SW480 (cell line): Measurements from ENCODE around the gene MACROD2.

Experiments used
- DNase-seq: peaks from one replicate; pipeline ENCODE4 v3.0.0-alpha.2; 2016; ENCODE audit warnings: low spot score

MACROD2 gene

GRCh38 chr20:14582855-14583254 lies 587.5 kb downstream of the MACROD2 start:
- DNase-seq, result no peak

- no peak for DNase-seq
Observed at GRCh38 chr20:14583413-14583812, 588.1 kb downstream of the MACROD2 start.

DNA sequence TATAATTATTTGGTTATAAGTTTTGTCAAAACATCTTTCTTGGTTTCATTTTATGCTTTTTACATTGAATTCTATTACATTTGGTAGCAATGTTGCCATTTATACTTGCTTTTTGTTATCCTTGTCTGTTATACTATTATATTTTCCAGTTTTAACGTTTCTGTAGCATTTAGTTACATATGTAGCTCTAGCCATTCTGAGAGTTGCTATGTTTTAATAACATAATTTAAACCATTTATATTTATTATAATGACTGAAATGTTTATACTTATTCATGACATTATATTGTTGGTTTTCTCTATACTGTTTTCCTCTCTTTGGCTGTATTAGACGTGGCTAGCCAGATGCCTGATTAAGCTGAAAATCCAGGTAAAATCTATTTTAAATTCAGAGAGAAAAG lies 594.1 kb downstream of the MACROD2 start:
- no peak for DNase-seq

DNA sequence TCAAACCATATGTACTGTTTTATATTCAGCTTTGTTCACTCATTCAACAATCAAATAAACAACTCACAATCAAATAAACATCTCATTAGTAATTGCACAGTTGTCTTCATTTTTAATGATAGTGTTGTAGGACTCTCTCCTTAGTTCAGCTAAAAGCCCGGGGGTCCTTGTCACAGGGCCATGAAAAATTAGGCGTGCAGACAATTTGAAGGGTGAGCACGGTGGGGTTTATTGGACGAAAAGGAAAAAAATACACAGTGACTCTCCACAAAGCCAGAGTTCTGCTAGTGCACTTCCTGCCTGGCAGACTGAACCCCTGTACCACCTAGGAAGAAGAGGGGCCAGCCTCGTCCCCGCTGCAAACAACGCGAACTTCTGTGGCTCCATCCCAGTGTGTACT lies 599.7 kb downstream of the MACROD2 start:
- no peak for DNase-seq

DNA sequence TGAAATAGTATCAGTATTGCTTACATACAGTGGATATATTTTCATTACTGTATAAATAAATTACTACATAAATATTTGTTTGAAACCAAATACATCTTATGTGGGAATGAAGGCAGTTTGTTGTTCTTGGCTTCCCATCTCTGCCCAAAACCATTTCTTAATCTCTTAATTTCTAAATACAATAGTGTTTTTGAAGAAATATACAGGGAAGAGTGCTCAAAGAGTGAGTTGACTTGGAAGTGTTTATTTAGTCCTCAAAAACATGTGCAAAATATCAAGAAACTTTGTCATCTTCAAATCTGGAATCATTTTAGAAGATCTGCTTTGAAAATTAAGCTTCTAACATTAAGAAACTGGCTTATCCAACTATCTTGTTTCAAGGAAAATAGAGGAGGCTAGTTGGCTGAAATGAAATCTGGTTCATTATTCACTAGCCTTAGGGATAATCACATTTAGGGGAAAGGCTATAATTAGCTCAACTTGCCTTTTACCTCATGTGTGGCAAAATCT lies 601.9 kb downstream of the MACROD2 start:
- DNase-seq, result no peak

DNA sequence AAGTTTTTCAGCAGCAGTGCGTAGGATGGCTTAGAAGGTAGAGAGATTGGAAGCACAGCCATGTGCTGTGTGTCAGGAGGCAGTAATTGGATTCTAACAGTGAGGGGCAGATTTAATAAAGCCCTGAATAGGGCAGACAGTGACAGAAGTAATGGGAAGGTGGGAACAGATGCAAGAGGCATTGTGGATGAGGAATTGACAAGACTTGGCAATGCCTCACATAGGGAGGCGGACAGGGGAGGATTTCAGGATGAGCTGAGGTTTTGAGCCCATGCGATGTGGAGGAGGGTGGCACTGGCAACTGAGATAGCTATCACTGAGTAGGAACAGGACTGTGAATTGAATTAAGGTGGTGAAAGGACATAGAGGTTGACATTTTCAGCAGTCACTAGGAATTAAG lies 604.3 kb downstream of the MACROD2 start:
- no peak for DNase-seq

GRCh38 chr20:14600527-14600926 lies 605.2 kb downstream of the MACROD2 start:
- no peak for DNase-seq

- no peak for DNase-seq
Observed at GRCh38 chr20:14604143-14604542, 608.8 kb downstream of the MACROD2 start.

DNA sequence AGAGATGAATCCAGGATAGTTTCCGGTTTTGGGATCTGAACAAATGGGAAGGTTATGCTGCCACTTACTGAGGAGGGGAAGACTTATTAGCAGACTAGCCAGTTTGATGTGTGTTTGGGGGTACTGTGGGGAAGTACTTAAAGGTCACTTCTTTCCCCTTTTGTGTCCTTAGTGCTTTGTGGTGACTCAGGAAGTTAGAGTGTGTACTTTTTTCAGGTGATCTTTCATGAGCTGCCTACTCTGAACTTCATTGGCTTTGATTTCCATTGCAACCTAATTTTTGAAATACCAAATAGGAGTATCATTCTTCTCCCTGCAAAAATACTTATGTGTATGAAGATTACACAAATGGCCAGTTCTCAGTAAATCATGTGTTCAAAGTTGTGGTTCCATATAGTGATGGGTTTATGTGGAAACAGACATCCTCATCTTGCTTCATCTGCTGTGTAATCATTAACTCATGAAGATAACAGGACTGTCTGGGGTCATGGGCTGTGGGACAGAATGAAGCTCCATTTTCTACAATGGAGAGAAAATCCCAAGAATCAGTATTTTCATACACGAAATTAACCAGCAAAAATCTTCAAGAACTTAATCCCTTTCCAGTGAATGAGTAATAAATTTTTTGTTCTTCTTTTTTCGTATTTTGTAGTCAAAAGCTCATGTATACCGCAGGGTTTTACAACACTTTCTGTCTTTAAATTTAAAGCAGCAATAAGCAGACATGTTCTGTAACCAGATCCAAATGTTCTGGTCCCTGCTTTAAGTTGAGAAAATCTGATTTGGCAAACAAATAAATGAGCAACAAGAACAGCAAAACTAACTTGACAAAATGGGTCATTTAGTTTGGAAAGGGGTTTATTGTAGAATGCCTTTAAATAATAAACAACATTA lies 614.3 kb downstream of the MACROD2 start:
- peak; percentile 36 for DNase-seq

- no peak for DNase-seq
Observed at GRCh38 chr20:14611479-14611878, 616.2 kb downstream of the MACROD2 start.

GRCh38 chr20:14612391-14612790 lies 617.1 kb downstream of the MACROD2 start:
- DNase-seq, result peak; percentile 37

GRCh38 chr20:14616003-14616402 lies 620.7 kb downstream of the MACROD2 start:
- no peak for DNase-seq

DNA sequence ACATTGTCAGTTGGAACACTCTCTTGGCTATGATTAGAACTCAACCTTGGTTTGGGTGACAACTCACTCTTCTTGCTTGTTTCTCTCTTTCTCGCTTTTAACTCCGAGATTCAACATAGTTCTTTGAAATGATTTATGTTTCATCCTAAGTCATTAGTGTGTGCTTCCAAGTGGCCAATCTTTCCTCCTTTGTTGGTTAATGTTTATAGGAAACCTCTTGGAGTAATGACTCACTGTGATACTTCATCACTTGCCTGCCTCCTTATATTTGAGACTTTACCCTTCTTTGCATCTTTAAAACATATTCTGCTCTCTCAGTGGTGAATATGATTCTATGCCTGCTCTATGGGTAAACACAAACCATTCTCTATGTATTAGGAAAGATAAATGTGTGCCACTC lies 621.8 kb downstream of the MACROD2 start:
- no peak for DNase-seq

GRCh38 chr20:14619411-14619810 lies 624.1 kb downstream of the MACROD2 start:
- no peak for DNase-seq

DNA sequence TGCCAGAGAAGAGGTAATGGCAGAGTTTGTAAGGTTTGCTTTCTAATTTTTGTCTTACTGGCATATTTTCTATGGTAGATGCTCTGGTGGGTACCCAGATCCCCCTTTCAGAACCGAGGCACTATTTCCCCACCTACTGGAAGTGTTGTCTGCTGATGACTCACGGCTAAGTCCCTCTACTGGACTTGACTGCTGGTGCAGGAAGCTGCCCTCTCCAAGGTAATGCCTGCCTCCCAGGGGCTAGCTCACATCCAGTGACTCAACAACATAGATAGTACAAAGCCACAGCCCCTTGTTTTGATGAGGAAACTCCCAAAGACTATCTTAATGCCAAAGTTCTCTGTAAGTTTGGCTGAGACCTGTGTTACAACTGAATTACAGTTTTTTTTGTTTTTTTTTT lies 627.5 kb downstream of the MACROD2 start:
- DNase-seq, result peak; percentile 30

DNA sequence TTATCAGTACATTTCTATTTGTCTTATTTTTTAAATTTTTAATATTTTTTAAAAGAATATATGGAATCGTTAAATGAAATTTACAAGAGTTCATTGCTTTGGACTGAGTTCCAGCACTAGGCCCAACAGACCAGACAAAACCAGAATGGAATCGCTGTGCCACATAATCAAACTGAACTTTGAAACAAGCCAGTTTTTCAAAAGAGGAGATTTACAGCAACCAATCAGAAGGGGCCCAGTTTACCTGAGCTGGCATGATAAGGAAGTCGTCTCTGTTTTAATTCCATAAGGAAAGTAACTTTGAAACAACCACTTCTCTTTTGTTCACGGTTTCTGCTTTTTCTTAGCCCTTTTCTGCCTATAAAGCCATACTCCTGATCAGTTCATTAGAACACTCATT lies 635.7 kb downstream of the MACROD2 start:
- no peak for DNase-seq

DNA sequence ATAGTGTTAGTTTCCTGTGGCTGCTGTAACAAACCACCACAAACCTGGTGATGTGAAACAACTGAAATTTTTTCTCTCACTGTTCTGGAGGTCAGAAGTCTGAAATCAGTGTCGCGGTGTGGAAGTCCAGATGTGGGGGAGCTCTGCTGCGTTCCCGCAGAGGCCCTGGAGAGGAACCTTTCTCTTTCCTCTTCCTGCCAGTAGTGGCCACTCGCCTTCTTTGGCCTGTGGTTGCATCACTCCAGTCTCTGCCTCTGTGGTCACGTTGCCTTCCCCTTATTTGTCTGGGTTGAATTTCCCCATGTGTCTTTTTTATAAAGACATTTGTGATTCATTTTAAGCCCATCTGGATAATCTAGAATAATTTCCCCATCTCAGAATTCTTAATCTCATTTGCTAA lies 637.6 kb downstream of the MACROD2 start:
- DNase-seq, result no peak

GRCh38 chr20:14633507-14633906 lies 638.2 kb downstream of the MACROD2 start:
- DNase-seq, result no peak

DNA sequence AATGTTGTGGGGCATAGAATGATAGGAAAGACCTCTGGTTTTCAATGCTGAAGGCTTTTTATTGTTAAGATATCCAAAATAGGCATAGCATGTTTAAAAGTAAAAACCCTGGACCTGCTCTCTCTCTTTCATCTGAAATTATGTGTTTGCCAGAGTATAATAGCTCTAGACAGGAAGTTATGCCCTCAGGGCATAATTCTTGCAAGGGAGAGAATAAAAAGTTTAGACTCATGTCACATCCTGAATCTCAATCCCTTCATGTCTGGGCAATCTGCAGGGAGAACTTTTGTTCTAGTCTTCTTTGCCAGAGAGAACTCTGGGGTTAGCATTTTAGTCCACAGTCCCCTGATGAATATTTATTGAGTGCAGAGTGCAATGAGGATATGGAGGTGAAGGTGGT lies 639.3 kb downstream of the MACROD2 start:
- DNase-seq, result no peak

- DNase-seq, result no peak
Observed at GRCh38 chr20:14637441-14637840, 642.1 kb downstream of the MACROD2 start.

DNA sequence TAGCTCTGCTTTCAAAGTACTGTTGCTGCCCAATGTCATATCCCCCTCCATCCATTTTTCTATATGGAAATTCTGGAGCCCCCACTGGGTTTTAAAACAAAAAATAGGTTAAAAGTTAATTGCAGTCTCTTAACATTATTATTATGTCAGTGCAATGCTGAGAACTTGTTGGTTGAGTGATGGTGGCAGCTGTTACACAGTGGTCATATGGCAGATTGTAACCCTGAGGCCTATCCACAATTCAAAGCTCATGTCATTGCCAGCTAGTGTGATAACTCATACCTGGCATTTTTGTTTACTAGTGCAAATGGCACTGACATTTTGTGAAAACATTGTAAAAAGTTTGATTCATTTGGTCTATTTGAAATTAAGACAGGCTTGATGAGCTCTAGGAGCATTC lies 647.8 kb downstream of the MACROD2 start:
- DNase-seq, result no peak

DNA sequence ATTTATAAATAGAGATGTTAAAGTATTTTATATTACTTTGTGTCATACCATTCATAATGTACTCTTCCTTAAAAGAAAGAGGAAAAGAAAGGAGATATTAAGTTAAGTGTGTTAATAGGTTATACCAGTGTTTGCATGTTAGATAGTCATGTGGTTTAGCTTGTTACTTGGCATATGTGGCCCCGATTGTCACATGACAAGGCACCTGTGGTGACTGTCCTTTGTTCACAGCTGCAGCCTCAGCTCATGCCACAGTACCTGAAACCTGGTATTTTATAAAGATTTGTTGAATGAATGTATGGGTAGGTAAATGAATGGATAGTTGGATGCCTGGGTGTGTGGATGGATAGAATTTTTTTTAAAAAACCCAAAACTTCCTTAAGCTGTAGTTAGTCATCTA lies 648.2 kb downstream of the MACROD2 start:
- DNase-seq, result no peak

- peak; percentile 8 for DNase-seq
Observed at GRCh38 chr20:14644306-14645097, 649.2 kb downstream of the MACROD2 start.
